A673 (cell line): ENCODE data around the gene PARP11. TPM values are rescaled to one million over a fixed set of nuclear protein-coding genes. Genes with fewer than 3 reads are reported as not detected.

ENCODE experiments used
- BruUV-seq: library from RNA; stranded (reverse); fragments of 400-500 nt; replicated peaks from 2 replicates; lab custom pipeline; 2021; lab: Mats Ljungman, UMichigan
- CTCF ChIA-PET: fragments of 300-600 bp; sonication (Branson Sonifier 250); formaldehyde crosslinking; loops from one replicate; lab custom pipeline; 2022; ENCODE audit warnings: antibody characterized with exemption; lab: Charles Lee
- POLR2A ChIA-PET: fragments of 300-600 bp; sonication (Branson Sonifier 250); formaldehyde crosslinking; loops from one replicate; lab custom pipeline; 2022; ENCODE audit warnings: antibody characterized with exemption; ENCODE audit not compliant: low non-redundant PET; lab: Charles Lee
- DNase-seq: peaks from one replicate; pipeline ENCODE4 v3.0.0-alpha.2; 2015; ENCODE audit warnings: low spot score
- H3K27ac ChIP-seq: fragments of 200-600 bp; sonication (generic); 2 replicates; pipeline ENCODE4 v1.5.1; 2016; ENCODE audit warnings: mixed run types, low read depth, mild to moderate bottlenecking, mixed read lengths, antibody characterized with exemption, low read length; ENCODE audit not compliant: poor library complexity, severe bottlenecking
- H3K27me3 ChIP-seq: fragments of 200-600 bp; sonication (generic); replicated peaks from 2 replicates; pipeline ENCODE4 v1.6.1; 2017; ENCODE audit warnings: mixed run types, low read depth, mild to moderate bottlenecking, mixed read lengths, antibody characterized with exemption, low read length; ENCODE audit not compliant: insufficient read depth, poor library complexity
- H3K36me3 ChIP-seq: fragments of 200-600 bp; sonication (generic); 2 replicates; pipeline ENCODE4 v1.6.1; 2016; ENCODE audit warnings: mixed run types, mild to moderate bottlenecking, mixed read lengths, antibody characterized with exemption, low read length; ENCODE audit not compliant: insufficient read depth, poor library complexity, severe bottlenecking
- H3K4me1 ChIP-seq: fragments of 200-600 bp; sonication (generic); 2 replicates; pipeline ENCODE4 v1.6.1; 2017; ENCODE audit warnings: mixed run types, mild to moderate bottlenecking, mixed read lengths, antibody characterized with exemption, low read length; ENCODE audit not compliant: insufficient read depth, poor library complexity, severe bottlenecking
- H3K4me3 ChIP-seq: fragments of 200-600 bp; sonication (generic); 2 replicates; pipeline ENCODE4 v1.5.1; 2016; ENCODE audit warnings: low read depth, mixed run types, mild to moderate bottlenecking, mixed read lengths, low read length; ENCODE audit not compliant: poor library complexity, severe bottlenecking
- H3K9me3 ChIP-seq: fragments of 200-600 bp; sonication (generic); 2 replicates; pipeline ENCODE4 v1.6.1; 2016; ENCODE audit warnings: mixed run types, low read depth, mild to moderate bottlenecking, mixed read lengths, antibody characterized with exemption, low read length; ENCODE audit not compliant: poor library complexity, severe bottlenecking
- CTCF ChIP-seq: fragments of 300-800, 200-600 bp; sonication (generic); conservative IDR thresholded peaks from 2 replicates; pipeline ENCODE4 v1.5.1; 2017; ENCODE audit warnings: low read depth, mild to moderate bottlenecking, antibody characterized with exemption, low read length, moderate library complexity, mixed read lengths
- EZH2 ChIP-seq: fragments of 200-600 bp; sonication (generic); IDR thresholded peaks from 2 replicates; pipeline ENCODE4 v1.6.1; 2017; ENCODE audit warnings: borderline replicate concordance, low read depth, mild to moderate bottlenecking, mixed read lengths, antibody characterized with exemption, low read length; ENCODE audit not compliant: poor library complexity, severe bottlenecking
- intact Hi-C: fragments of 100-400 bp; cut with micrococcal nuclease; formaldehyde crosslinking; loops from one replicate; pipeline ENCODE4 v1.10.0; 2022; ENCODE audit not compliant: unreplicated experiment
- total RNA-seq: library from RNA; stranded (reverse); gene quantifications from 2 replicates; pipeline ENCODE4 v1.2.3, GENCODE V29; 2021

PARP11 gene
- total RNA-seq, 1 experiment from 2014 or later, result 7.7 TPM

GRCh38 chr12:3896356-3896755, 23.2 kb upstream of the PARP11 start:
- intact Hi-C loops, result no loop called here

GRCh38 chr12:3892631-3893030, 19.4 kb upstream of the PARP11 start:
- H3K4me3 ChIP-seq, result no peak overlapping the region
- H3K36me3 ChIP-seq, result no peaks in the 10 kb centered on the region
- BruUV-seq, result no TSS peak
- intact Hi-C loops, result no loop called here
- no peaks in the 10 kb centered on the region for H3K9me3 ChIP-seq
- no peaks in the 10 kb centered on the region for H3K27me3 ChIP-seq
- ChIA-PET CTCF (no interaction called here), POLR2A (no interaction called here)
- DNase-seq, result no peak
- H3K4me1 ChIP-seq, result no peaks in the 10 kb centered on the region
- TF ChIP-seq EZH2, result no peak
- no peak for TF ChIP-seq CTCF
- no peak overlapping the region for H3K27ac ChIP-seq

More at GRCh38 chr12:3896356-3896755, 23.2 kb upstream of the PARP11 start:
- no peaks in the 10 kb centered on the region for H3K36me3 ChIP-seq
- H3K4me1 ChIP-seq, result no peaks in the 10 kb centered on the region
- no peak for TF ChIP-seq EZH2
- TF ChIP-seq CTCF, result no peak
- H3K27ac ChIP-seq, result no peak overlapping the region
- no peaks in the 10 kb centered on the region for H3K9me3 ChIP-seq
- BruUV-seq, result no TSS peak
- POLR2A ChIA-PET, result no interaction called here
- no peak overlapping the region for H3K4me3 ChIP-seq
- DNase-seq, result no peak
- CTCF ChIA-PET, result no interaction called here
- peaks cover 3% of the 10 kb centered on the region for H3K27me3 ChIP-seq

GRCh38 chr12:3891201-3891600, 18.0 kb upstream of the PARP11 start:
- no peak for DNase-seq
- intact Hi-C loops, result no loop called here
- Histone ChIP-seq H3K36me3 (no peaks in the 10 kb centered on the region), H3K4me3 (no peak overlapping the region), H3K4me1 (no peaks in the 10 kb centered on the region), H3K9me3 (no peaks in the 10 kb centered on the region), H3K27ac (no peak overlapping the region), H3K27me3 (no peaks in the 10 kb centered on the region)
- TF ChIP-seq CTCF (no peak), EZH2 (no peak)
- ChIA-PET CTCF (no interaction called here), POLR2A (no interaction called here)
- BruUV-seq, result no TSS peak
